ENCODE data around the gene RTKN2. TPM values are rescaled to one million over a fixed set of nuclear protein-coding genes. Genes with fewer than 3 reads are reported as not detected.

The RTKN2 gene
- total and polyA plus RNA-seq, 4 donors: 0.05 to 0.93 (median 0.17) TPM; not detected in 1

GRCh38 chr10:62159351-62159750, 109.3 kb downstream of the RTKN2 start:
- WGBS: 96% methylated on average over 3 of the region's 3 CpGs
- H3K27me3 ChIP-seq (ENCODE audit: control insufficient read depth in 4 of 4, insufficient read depth in 4 of 4, low read length in 3 of 4): no peaks in the 10 kb centered on the region
- no peaks in the 10 kb centered on the region for H3K36me3 ChIP-seq (ENCODE audit: control insufficient read depth in 4 of 4, insufficient read depth in 3 of 4, low read depth in 1 of 4, low read length in 3 of 4)
- no peak overlapping the region for H3K27ac ChIP-seq (ENCODE audit: low read depth in 1 of 2, low read length in 2 of 2)
- no peaks in the 10 kb centered on the region for H3K9me3 ChIP-seq (ENCODE audit: control insufficient read depth in 4 of 4, low read length in 3 of 4)
- H3K4me3 ChIP-seq (ENCODE audit: low read depth in 1 of 3, low read length in 3 of 3): no peak overlapping the region
- TF ChIP-seq, protein P1, sequence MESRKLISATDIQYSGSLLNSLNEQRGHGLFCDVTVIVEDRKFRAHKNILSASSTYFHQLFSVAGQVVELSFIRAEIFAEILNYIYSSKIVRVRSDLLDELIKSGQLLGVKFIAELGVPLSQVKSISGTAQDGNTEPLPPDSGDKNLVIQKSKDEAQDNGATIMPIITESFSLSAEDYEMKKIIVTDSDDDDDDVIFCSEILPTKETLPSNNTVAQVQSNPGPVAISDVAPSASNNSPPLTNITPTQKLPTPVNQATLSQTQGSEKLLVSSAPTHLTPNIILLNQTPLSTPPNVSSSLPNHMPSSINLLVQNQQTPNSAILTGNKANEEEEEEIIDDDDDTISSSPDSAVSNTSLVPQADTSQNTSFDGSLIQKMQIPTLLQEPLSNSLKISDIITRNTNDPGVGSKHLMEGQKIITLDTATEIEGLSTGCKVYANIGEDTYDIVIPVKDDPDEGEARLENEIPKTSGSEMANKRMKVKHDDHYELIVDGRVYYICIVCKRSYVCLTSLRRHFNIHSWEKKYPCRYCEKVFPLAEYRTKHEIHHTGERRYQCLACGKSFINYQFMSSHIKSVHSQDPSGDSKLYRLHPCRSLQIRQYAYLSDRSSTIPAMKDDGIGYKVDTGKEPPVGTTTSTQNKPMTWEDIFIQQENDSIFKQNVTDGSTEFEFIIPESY (IDR thresholded peaks at IDR 0.05): no peak
- TF ChIP-seq GABPA (IDR thresholded peaks at IDR 0.05 in 1 of 2, conservative IDR thresholded peaks at IDR 0.05 in 1 of 2) (no peak), MAX (IDR thresholded peaks at IDR 0.05) (no peak), YY1 (IDR thresholded peaks at IDR 0.05) (no peak), FOXA2 (IDR thresholded peaks at IDR 0.05) (no peak), TAF1 (conservative IDR thresholded peaks at IDR 0.05) (no peak)
- no peak for DNase-seq (ENCODE audit: low spot score)
- no peak overlapping the region for H3K9ac ChIP-seq (ENCODE audit: low read depth in 1 of 2, low read length in 2 of 2)
- H3K4me1 ChIP-seq (ENCODE audit: control insufficient read depth in 4 of 4, insufficient read depth in 4 of 4, low read length in 3 of 4): no peaks in the 10 kb centered on the region

DNA sequence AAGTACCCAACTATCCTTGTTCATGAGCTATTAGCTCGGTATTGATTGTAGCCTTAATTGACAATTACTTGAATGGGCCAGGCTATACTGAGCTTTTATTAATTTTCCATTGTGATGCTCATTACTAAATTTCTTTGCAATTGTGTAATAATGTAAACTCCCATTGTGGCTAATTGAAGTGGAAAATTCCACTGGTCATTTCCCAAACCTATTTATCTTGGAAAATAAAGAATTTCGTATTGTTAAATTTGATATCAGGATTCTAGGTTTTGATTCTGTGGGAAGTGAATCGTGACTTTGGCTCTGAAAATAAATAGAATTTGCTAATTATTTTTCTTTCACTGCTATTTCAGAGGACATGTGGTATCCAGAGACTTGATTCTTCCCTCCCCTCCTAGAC, 111.0 kb downstream of the RTKN2 start:
- Histone ChIP-seq H3K27ac (ENCODE audit: low read depth in 1 of 2, low read length in 2 of 2) (no peak overlapping the region), H3K4me3 (ENCODE audit: low read depth in 1 of 3, low read length in 3 of 3) (no peak overlapping the region), H3K9me3 (ENCODE audit: control insufficient read depth in 4 of 4, low read length in 3 of 4) (no peaks in the 10 kb centered on the region), H3K27me3 (ENCODE audit: control insufficient read depth in 4 of 4, insufficient read depth in 4 of 4, low read length in 3 of 4) (no peaks in the 10 kb centered on the region), H3K36me3 (ENCODE audit: control insufficient read depth in 4 of 4, insufficient read depth in 3 of 4, low read depth in 1 of 4, low read length in 3 of 4) (no peaks in the 10 kb centered on the region), H3K4me1 (ENCODE audit: control insufficient read depth in 4 of 4, insufficient read depth in 4 of 4, low read length in 3 of 4) (no peaks in the 10 kb centered on the region), H3K9ac (ENCODE audit: low read depth in 1 of 2, low read length in 2 of 2) (no peak overlapping the region)
- TF ChIP-seq TAF1 (conservative IDR thresholded peaks at IDR 0.05) (no peak), YY1 (IDR thresholded peaks at IDR 0.05) (no peak), FOXA2 (IDR thresholded peaks at IDR 0.05) (no peak), RXRA (IDR thresholded peaks at IDR 0.05) (no peak), EGR1 (IDR thresholded peaks at IDR 0.05; ENCODE audit: low read depth in 2 of 2) (no peak)
- TF ChIP-seq, protein P2, sequence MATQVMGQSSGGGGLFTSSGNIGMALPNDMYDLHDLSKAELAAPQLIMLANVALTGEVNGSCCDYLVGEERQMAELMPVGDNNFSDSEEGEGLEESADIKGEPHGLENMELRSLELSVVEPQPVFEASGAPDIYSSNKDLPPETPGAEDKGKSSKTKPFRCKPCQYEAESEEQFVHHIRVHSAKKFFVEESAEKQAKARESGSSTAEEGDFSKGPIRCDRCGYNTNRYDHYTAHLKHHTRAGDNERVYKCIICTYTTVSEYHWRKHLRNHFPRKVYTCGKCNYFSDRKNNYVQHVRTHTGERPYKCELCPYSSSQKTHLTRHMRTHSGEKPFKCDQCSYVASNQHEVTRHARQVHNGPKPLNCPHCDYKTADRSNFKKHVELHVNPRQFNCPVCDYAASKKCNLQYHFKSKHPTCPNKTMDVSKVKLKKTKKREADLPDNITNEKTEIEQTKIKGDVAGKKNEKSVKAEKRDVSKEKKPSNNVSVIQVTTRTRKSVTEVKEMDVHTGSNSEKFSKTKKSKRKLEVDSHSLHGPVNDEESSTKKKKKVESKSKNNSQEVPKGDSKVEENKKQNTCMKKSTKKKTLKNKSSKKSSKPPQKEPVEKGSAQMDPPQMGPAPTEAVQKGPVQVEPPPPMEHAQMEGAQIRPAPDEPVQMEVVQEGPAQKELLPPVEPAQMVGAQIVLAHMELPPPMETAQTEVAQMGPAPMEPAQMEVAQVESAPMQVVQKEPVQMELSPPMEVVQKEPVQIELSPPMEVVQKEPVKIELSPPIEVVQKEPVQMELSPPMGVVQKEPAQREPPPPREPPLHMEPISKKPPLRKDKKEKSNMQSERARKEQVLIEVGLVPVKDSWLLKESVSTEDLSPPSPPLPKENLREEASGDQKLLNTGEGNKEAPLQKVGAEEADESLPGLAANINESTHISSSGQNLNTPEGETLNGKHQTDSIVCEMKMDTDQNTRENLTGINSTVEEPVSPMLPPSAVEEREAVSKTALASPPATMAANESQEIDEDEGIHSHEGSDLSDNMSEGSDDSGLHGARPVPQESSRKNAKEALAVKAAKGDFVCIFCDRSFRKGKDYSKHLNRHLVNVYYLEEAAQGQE (IDR thresholded peaks at IDR 0.05): no peak
- TF ChIP-seq, protein P1 (IDR thresholded peaks at IDR 0.05): no peak
- DNase-seq (ENCODE audit: low spot score): no peak
- WGBS: 85% methylated on average over 3 of the region's 3 CpGs

Measured in liver (tissue), 9 donors.